SK-N-SH (cell line): ENCODE data around the gene CNTROB. TPM values are rescaled to one million over a fixed set of nuclear protein-coding genes. Genes with fewer than 3 reads are reported as not detected.

Experiments used
- CTCF ChIA-PET: fragments of 300-600, 350-600 bp; formaldehyde crosslinking; extraction: SDS; loops from one replicate; lab custom pipeline; 2021; lab: Yijun Ruan, JAX
- POLR2A ChIA-PET: fragments of 350-600 bp; sonication (Branson Sonifier 250); formaldehyde crosslinking; extraction: SDS; loops from one replicate; lab custom pipeline; 2020; ENCODE audit warnings: antibody characterized with exemption, inconsistent platforms; lab: Yijun Ruan, JAX
- DNase-seq: peaks from one replicate; pipeline ENCODE4 v3.0.0; 2012
- H2AFZ ChIP-seq: fragments of 200-600 bp; sonication (generic); 2 replicates; pipeline ENCODE4 v1.8.1; 2016; ENCODE audit warnings: antibody characterized with exemption, mild to moderate bottlenecking, low read depth
- H3F3A ChIP-seq: fragments of 200-600 bp; sonication (generic); replicated peaks from 2 replicates; pipeline ENCODE3; 2016; ENCODE audit warnings: antibody characterized with exemption, mild to moderate bottlenecking; ENCODE audit not compliant: insufficient read depth
- H3K27ac ChIP-seq, 2 experiments: fragments of 200-500 bp in 1 of 2; fragments of 200-600 bp in 1 of 2; sonication (Bioruptor generic) in 1 of 2; sonication (generic), shearing (Covaris generic) in 1 of 2; 2 replicates each; pipeline versions ENCODE4 v1.5.1 to v1.6.1; 2014 to 2016; ENCODE audit warnings: low read depth in 2 of 2, inconsistent platforms in 1 of 2, low read length in 1 of 2, mild to moderate bottlenecking in 1 of 2, mixed read lengths in 1 of 2
- H3K27me3 ChIP-seq: fragments of 200-600 bp; sonication (generic), shearing (Covaris generic); 2 replicates; pipeline ENCODE4 v1.6.1; 2016; ENCODE audit warnings: mixed run types; ENCODE audit not compliant: insufficient read depth
- H3K36me3 ChIP-seq, 2 experiments: fragments of 200-500 bp in 1 of 2; fragments of 200-600 bp in 1 of 2; sonication (Bioruptor generic) in 1 of 2; sonication (generic) in 1 of 2; replicated peaks in 1 of 2; 2 replicates each; pipeline versions ENCODE3 to v1.5.1; 2014 to 2016; ENCODE audit warnings: low read length in 1 of 2, mild to moderate bottlenecking in 1 of 2; ENCODE audit not compliant: insufficient read depth in 2 of 2, control insufficient read depth in 1 of 2
- H3K4me1 ChIP-seq, 2 experiments: fragments of 200-500 bp in 1 of 2; fragments of 200-600 bp in 1 of 2; sonication (Bioruptor generic) in 1 of 2; sonication (generic), shearing (Covaris generic) in 1 of 2; 2 replicates each; pipeline versions ENCODE4 v1.5.1 to v1.6.1; 2014 to 2016; ENCODE audit warnings: low read depth in 1 of 2, low read length in 1 of 2, mixed run types in 1 of 2; ENCODE audit not compliant: insufficient read depth in 2 of 2, control insufficient read depth in 1 of 2
- H3K4me2 ChIP-seq: fragments of 200-600 bp; sonication (generic), shearing (Covaris generic); 2 replicates; pipeline ENCODE4 v1.6.1; 2017; ENCODE audit warnings: mixed run types
- H3K4me3 ChIP-seq, 2 experiments: fragments of 200-500 bp in 1 of 2; fragments of 200-600 bp in 1 of 2; sonication (Bioruptor generic) in 1 of 2; sonication (generic), shearing (Covaris generic) in 1 of 2; 2 replicates each; pipeline versions ENCODE4 v1.5.1 to v1.8.1; 2014 to 2016; ENCODE audit warnings: low read depth in 2 of 2, inconsistent platforms in 1 of 2, low read length in 1 of 2, mild to moderate bottlenecking in 1 of 2, mixed read lengths in 1 of 2, moderate library complexity in 1 of 2
- H3K79me2 ChIP-seq: fragments of 200-600 bp; sonication (generic); 2 replicates; pipeline ENCODE4 v1.8.1; 2017; ENCODE audit warnings: mild to moderate bottlenecking; ENCODE audit not compliant: insufficient read depth
- H3K9ac ChIP-seq: fragments of 200-600 bp; sonication (generic); 2 replicates; pipeline ENCODE4 v1.6.1; 2017; ENCODE audit warnings: mixed run types
- H3K9me2 ChIP-seq: fragments of 200-600 bp; sonication (generic); 2 replicates; pipeline ENCODE4 v1.6.1; 2017; ENCODE audit warnings: mixed run types
- H3K9me3 ChIP-seq: fragments of 200-600 bp; sonication (generic); 2 replicates; pipeline ENCODE4 v1.6.1; 2017; ENCODE audit warnings: mixed run types, mild to moderate bottlenecking, moderate library complexity
- H4K20me1 ChIP-seq: fragments of 200-600 bp; sonication (generic); 2 replicates; pipeline ENCODE4 v1.6.1; 2017; ENCODE audit warnings: mild to moderate bottlenecking, mixed run types; ENCODE audit not compliant: insufficient read depth
- ELF1 ChIP-seq: IDR thresholded peaks from 2 replicates; pipeline ENCODE4 v1.4.0; 2012
- EP300 ChIP-seq, 2 experiments: IDR thresholded peaks; 2 replicates each; pipeline versions ENCODE4 v1.4.0 to v1.6.1; 2012; ENCODE audit warnings: borderline replicate concordance in 1 of 2, low read depth in 1 of 2, low read length in 1 of 2
- FOSL2 ChIP-seq: IDR thresholded peaks from 2 replicates; pipeline ENCODE4 v1.4.0; 2012; ENCODE audit warnings: low read depth, mild to moderate bottlenecking, moderate library complexity, borderline replicate concordance
- IRF3 ChIP-seq: fragments of 150-350 bp; IDR thresholded peaks from 2 replicates; pipeline ENCODE4 v1.6.1; 2016; ENCODE audit warnings: mild to moderate bottlenecking, low read depth, low read length
- JUND ChIP-seq: IDR thresholded peaks from 2 replicates; pipeline ENCODE4 v1.4.0; 2012
- MAX ChIP-seq: IDR thresholded peaks from 2 replicates; pipeline ENCODE4 v1.4.0; 2012; ENCODE audit warnings: low read depth
- MEF2A ChIP-seq: IDR thresholded peaks from 2 replicates; pipeline ENCODE4 v1.4.0; 2012; ENCODE audit warnings: low read depth, borderline replicate concordance
- MXI1 ChIP-seq: IDR thresholded peaks from 2 replicates; pipeline ENCODE4 v1.6.1; 2012; ENCODE audit warnings: mild to moderate bottlenecking, low read depth, low read length, improper control_type of control experiment
- PBX3 ChIP-seq: IDR thresholded peaks from 2 replicates; pipeline ENCODE4; 2012
- RCOR1 ChIP-seq: fragments of 150-350 bp; IDR thresholded peaks from 2 replicates; pipeline ENCODE4 v1.6.1; 2017; ENCODE audit warnings: antibody characterized with exemption, low read length
- REST ChIP-seq: IDR thresholded peaks from 2 replicates; pipeline ENCODE4 v1.6.1; 2012; ENCODE audit warnings: mild to moderate bottlenecking, low read depth, low read length, moderate library complexity
- RFX5 ChIP-seq: IDR thresholded peaks from 2 replicates; pipeline ENCODE4 v1.6.1; 2012; ENCODE audit warnings: mild to moderate bottlenecking, improper control_type of control experiment, low read length
- SIN3A ChIP-seq: IDR thresholded peaks from 2 replicates; pipeline ENCODE4 v1.6.1; 2012; ENCODE audit warnings: low read depth, mild to moderate bottlenecking, low read length, moderate library complexity, borderline replicate concordance
- SMC3 ChIP-seq: IDR thresholded peaks from 2 replicates; pipeline ENCODE4 v1.6.1; 2012; ENCODE audit warnings: low read depth, low read length, improper control_type of control experiment
- TAF1 ChIP-seq: IDR thresholded peaks from 2 replicates; pipeline ENCODE4 v1.6.1; 2012; ENCODE audit warnings: low read depth, mild to moderate bottlenecking, low read length, moderate library complexity, borderline replicate concordance
- TCF12 ChIP-seq: IDR thresholded peaks from 2 replicates; pipeline ENCODE4 v1.4.0; 2012
- USF2 ChIP-seq: fragments of 150-350 bp; IDR thresholded peaks from 2 replicates; pipeline ENCODE4 v1.6.1; 2017; ENCODE audit warnings: antibody characterized with exemption, low read length, low read depth, borderline replicate concordance
- WGBS: methylation state at CpG from one replicate; pipeline ENCODE4 v1.1.6; 2017; ENCODE audit warnings: low lambda C conversion rate; 5-methylcytosine and 5-hydroxymethylcytosine counted together
- polyA plus RNA-seq, 3 experiments: library from polyadenylated mRNA; depleted of rRNA; stranded (reverse); fragments of >200 nt; gene quantifications; 2 replicates each; pipeline ENCODE4 v1.2.3, GENCODE V29; 2012

CNTROB gene
- polyA plus RNA-seq, 1 of the 3 experiments (the other 2 are of a cell fraction), result 26.3 TPM

- no peak for TF ChIP-seq TAF1
Measured at GRCh38 chr17:7947651-7948050, 15.6 kb downstream of the CNTROB start (continued).

GRCh38 chr17:7950578-7950977, 18.6 kb downstream of the CNTROB start:
- H3K9ac ChIP-seq, result no peak overlapping the region
- no peaks in the 10 kb centered on the region for H3K9me3 ChIP-seq
- no peaks in the 10 kb centered on the region for H3K4me1 ChIP-seq
- no peak overlapping the region for H3K4me3 ChIP-seq
- TF ChIP-seq SIN3A (no peak), SMC3 (no peak), TCF12 (no peak), MXI1 (no peak), PBX3 (no peak), USF2 (no peak), RCOR1 (no peak), EP300 (IDR thresholded peaks at IDR 0.05; ENCODE audit: borderline replicate concordance in 1 of 2, low read depth in 1 of 2, low read length in 1 of 2) (no peak), IRF3 (no peak), MEF2A (no peak), ELF1 (no peak)
- TF ChIP-seq, all 33 proteins: peak for 0
- POLR2A ChIA-PET, result no interaction called here
- no peaks in the 10 kb centered on the region for H3K27me3 ChIP-seq
- no peak overlapping the region for H3K27ac ChIP-seq
- H4K20me1 ChIP-seq, result no peaks in the 10 kb centered on the region
- WGBS, result 84% methylated on average over 3 of the region's 3 CpGs
- no peaks in the 10 kb centered on the region for H3K79me2 ChIP-seq
- H3K36me3 ChIP-seq, result peaks cover 12 to 37% of the 10 kb centered on the region in 2 experiments
- no peak for DNase-seq
- no peak overlapping the region for H3K4me2 ChIP-seq
- no peaks in the 10 kb centered on the region for H3K9me2 ChIP-seq
- H3F3A ChIP-seq, result no peaks in the 10 kb centered on the region
- no peak overlapping the region for H2AFZ ChIP-seq
- CTCF ChIA-PET, result interaction anchor here (0.8 to 1.8 kb wide), 2 partner anchors 10 to 116 kb away, joined by 3 to 4 read pairs; no protein-coding TSS in a partner anchor

GRCh38 chr17:7951143-7951792, 19.3 kb downstream of the CNTROB start:
- ChIA-PET CTCF (interaction anchor here (1.0 to 2.0 kb wide), 4 partner anchors 10 to 90 kb away, joined by 3 to 6 read pairs (median 5); no protein-coding TSS in a partner anchor), POLR2A (no interaction called here)
- H3K4me3 ChIP-seq, result no peak overlapping the region
- H3K27ac ChIP-seq, result no peak overlapping the region
- no peaks in the 10 kb centered on the region for H3K79me2 ChIP-seq
- H3K36me3 ChIP-seq, result peaks cover 8 to 30% of the 10 kb centered on the region in 2 experiments
- no peaks in the 10 kb centered on the region for H3K27me3 ChIP-seq
- H3K9me2 ChIP-seq, result no peaks in the 10 kb centered on the region
- H3F3A ChIP-seq, result peaks cover 5% of the 10 kb centered on the region
- no peak overlapping the region for H2AFZ ChIP-seq
- no peaks in the 10 kb centered on the region for H3K4me1 ChIP-seq
- no peaks in the 10 kb centered on the region for H3K9me3 ChIP-seq
- H4K20me1 ChIP-seq, result no peaks in the 10 kb centered on the region
- no peak overlapping the region for H3K4me2 ChIP-seq
- DNase-seq, result no peak
- no peak overlapping the region for H3K9ac ChIP-seq
- 84% methylated on average over 5 of the region's 5 CpGs for WGBS
- no peak for TF ChIP-seq SIN3A
- no peak for TF ChIP-seq USF2
- TF ChIP-seq JUND, result no peak
- no peak for TF ChIP-seq FOSL2
- no peak for TF ChIP-seq MAX
- TF ChIP-seq MXI1, result no peak
- TF ChIP-seq RFX5, result no peak
- no peak for TF ChIP-seq REST
